Measurements from ENCODE around the gene ANKH.

- no peak for TF ChIP-seq CTCF (IDR thresholded peaks at IDR 0.05; ENCODE audit: borderline replicate concordance, extremely low read depth, low read length, poor library complexity, severe bottlenecking)
- no peak for TF ChIP-seq EZH2 (IDR thresholded peaks at IDR 0.05; ENCODE audit: borderline replicate concordance, low read depth, low read length, severe bottlenecking)
Measured at GRCh38 chr5:14724633-14725032, 146.9 kb downstream of the ANKH start.

All from DND-41 (cell line).